ENCODE results near the gene RHBDD1.
"Not testable (repeated sequence)": the region's sequence is repeated elsewhere in the genome, so short reads cannot be mapped to it uniquely, and the experiment has no call there.

RHBDD1 gene

DNA sequence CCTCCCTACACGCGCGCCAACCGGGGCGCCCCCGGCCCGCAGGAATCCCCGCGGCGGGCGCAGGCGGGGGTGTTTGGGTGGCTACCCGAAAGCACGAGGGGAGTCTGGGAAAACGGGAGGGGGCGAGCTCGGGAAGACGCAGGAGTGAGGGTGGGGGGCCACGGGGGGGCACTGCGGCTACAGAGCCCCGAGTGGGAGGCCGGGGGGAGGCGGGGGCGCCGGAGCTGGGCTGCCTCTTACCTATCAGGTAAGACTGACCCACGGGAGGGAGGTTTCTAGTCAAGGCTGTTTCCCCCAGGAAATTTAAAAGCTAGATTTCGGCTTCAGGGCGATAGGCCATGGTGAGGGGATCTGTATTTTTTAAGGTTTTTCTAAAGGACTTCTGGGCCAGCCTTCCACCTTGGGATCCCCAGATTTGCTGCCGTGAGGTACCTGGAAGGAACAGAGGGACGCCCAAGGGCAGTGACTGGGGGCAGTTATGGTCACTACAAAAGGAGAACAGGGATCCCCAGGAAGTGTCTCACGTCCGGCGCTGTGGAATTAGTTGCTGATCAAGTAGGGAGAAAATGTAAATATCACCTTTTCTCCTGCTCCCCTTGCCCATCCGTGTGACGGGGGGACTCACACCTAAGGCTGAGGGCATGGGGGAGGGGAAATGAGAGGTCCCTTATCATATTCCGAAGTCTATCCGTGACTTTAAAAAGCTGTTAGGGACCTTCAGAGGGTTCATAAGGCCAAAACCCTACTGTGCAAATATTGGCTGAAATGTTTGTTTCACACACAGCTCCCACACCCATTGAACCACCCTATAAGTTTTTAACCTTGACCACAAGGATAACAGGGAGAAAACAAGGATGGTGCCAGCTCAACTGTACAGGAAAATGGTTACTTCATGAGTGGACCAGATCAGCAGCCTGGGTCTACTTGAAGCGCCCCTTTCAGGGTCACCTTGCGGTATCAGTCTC is 35.6 kb upstream of the RHBDD1 start:
- DNase-seq (ENCODE audit: low spot score), result no peak

DNA sequence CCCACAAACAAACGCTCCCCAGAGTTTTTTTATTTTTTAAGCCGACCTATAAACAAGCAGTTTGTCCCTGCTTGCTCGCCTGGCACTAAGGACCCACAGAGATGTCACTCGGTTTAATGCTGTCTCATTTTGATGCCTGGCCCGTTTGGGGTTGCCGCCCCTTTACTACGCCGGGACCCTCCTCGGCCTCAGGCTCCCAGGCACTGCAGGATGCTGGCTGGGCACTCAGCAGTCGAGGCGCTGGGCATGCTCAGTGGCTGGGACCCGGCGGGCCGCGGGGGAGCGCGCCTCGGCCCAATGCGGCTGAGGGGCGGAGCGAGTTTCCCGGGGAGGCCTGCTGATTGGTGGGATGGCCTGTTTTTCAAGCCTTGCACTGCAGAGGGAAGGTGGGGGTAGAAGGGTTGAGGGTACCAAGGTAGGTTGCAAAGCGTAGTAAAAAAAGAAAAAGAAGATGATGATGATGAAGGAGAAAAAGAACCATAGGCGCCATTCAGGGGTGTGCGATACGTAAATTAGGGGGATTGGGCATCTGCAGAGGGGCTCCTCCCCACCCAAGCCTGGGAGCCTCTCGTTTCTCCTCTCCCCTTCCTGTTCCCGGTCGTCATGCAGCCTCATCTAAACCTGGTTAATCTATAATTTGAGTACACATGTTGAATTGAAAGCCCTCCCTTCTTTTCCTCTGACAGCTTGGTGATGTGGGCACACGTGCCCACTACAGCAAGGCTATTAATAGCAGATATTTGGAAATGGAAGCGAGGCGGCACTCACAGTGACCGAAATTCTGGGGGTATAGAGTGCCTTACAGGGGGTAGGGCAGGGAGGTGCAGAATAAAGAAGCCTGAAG is 34.7 kb upstream of the RHBDD1 start:
- DNase-seq (ENCODE audit: low spot score), result peak; percentile 88

DNA sequence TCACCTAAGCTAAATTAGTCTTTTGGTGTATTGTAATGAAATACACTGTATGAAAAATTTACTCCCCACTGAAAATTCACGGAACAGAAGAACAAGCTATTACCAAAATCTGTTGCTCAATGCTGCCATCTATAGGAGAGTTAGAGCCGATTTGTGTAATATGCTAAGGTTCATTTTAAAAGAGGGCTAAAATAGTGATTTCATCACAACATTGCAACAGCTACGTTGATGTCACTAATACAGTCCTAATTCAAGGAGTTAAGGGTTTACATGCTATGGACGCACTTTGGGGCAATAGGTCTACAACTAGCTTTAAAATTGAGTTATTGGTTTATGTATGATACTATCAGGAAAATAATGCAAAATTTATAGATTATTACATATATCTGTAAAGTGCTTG is 33.3 kb upstream of the RHBDD1 start:
- peak; percentile 87 for DNase-seq (ENCODE audit: low spot score)

DNA sequence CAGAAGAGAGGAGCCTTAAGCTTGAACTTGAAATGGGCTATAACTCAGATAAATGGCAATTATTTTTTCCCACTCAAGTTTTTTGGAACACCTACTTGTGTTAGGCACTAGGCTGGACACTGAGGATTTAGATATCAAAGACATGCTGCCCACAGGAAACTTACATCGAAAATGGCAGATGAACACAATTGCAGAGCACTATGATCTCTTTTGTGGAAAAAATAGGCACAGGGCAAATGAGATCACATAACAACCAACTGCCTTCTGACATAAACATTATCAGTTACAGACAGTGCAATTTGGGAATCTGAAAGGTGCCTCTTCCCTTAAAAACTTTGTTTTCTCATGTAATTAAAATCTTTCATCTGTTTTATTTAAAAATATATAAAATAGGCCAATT is 32.4 kb upstream of the RHBDD1 start:
- DNase-seq (ENCODE audit: low spot score), result no peak

DNA sequence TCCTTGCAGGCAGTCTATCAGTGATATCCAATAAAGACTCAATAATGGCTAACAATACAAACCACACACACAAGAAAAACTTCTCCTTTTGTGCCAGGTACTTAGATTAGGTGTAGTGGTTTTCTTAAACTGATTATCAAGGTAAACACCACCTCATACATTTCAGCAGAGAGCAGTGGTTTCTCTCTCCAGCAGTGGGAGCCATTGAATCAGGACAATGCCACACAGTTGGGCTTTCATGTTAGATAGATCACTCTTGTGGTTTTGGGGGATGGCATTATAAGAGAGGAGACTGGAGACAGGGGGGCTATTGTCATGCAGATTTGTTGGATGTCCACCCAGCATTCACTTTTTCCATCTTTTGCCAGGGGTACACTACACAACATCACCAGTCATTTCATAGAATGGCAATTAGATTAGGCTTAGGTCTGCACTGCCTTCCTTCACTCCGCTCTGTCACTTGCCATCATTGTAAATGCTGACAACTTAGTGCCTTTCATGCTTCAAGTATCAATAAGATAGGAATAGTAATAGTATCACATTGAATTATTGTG is 22.6 kb upstream of the RHBDD1 start:
- peak; percentile 76 for DNase-seq (ENCODE audit: low spot score)

DNA sequence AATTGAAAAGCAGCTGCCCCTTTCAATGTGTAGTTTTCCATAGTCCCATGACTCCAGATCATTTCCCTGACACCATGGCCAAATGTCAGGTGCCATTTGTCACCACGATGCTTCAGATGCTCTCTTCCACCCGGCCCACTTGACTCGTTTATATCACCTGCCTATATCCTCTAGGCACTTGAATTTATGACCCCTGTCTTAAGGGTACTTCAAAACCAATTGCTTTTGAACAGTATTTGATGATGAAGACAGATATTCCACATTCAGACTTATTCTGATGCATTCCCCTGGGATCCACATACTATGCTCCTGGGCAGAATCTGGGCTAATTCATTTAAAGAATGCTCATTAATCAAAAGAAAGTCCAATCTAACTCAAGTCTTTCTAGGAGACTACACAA is 16.9 kb upstream of the RHBDD1 start:
- DNase-seq (ENCODE audit: low spot score), result no peak

DNA sequence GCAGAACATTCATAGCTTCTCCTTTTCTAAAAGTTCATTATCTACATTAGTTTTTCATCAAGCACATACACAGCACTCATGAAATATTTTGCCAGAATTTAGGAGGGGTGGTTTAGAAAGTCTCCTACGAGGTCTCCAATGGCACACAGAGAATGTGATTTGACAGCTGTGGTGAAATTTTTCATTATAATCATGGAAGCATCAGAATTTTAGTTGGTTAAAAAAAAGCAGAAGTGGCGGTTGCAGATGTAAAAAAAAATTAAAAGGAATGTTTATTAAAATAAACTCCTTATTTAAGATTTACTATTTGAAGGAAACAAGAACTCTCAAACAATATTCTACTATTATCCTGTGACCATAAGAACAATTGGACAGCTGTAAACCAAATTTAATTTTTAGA is 10.8 kb upstream of the RHBDD1 start:
- DNase-seq (ENCODE audit: low spot score), result no peak

DNA sequence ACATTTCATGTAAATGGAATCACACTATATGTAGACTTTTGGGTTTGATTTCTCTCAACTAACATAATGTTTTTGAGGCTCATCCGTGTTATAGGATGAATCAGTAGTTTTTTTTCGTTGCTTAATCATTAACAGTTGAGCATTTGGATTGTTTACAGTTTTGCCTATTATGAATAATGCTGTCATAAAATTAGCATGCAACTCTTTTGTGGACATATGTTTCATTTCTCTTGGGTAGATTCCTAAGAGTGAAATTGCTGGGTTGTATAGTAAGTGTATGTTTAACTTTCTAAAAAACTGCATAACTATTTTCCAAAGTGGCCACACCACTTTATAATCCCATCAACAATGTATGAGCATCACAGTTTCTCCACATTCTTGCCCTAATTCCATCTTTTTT is 7.7 kb upstream of the RHBDD1 start:
- DNase-seq (ENCODE audit: low spot score), result no peak

DNA sequence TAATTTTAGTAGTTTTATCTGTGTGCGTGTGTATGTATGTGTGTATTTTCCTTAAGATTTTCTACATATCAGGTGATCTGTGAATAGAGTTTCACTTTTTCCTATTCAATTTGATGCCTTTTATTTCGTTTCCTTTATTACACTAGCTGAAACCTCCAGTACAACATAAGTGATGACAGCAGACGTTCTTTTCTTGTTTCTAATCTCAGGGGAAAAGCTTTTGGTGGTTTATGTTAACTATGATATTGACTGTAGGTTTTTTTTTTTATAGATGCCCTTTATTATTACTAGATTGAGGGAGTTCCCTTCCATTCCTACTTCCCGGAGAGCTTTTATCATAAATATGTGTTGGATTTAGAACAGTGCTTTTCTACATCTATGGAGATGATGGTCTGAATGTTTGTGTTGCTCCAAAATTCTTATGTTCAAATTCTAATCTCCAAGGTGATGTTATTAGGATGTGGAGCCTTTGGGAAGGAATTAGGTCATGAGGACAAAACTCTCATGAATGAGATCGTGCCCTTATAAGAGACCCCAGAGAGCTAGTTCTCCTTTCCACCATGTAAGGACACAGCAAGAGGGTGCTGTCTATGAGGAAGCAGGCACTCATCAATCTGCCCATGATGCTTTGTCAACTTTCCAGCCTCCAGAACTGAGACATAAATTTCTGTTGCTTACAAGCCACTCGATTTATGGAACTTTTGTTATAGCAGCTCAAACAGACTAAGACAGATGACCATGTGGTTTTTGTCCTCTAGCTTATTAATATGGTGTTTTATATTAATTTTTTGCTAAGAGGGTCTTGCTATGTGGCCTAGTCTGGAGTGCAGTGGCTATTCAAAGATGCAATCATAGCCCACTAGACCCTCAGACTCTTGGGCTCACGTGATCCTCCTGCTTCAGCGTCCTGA is 5.9 kb upstream of the RHBDD1 start:
- DNase-seq (ENCODE audit: low spot score), result no peak

DNA sequence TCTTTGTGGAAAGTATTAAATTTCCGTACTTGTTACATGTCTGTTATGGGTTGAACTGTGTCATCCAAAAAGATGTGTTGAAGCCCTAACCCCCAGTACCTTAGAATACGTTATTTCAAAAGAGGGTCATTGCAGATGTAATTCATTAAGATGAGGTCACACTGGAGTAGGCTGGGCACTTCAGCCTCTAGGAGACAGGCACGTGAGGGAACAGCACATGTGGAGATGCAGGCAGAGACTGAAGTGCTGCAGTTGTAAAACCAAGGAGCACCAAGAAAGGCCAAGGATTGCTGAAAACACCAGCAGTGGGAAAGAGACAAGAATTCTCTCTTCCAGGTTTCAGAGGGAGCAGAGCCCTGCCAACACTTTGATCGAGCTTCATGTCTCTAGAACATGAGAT is 4.6 kb upstream of the RHBDD1 start:
- no peak for DNase-seq (ENCODE audit: low spot score)

DNA sequence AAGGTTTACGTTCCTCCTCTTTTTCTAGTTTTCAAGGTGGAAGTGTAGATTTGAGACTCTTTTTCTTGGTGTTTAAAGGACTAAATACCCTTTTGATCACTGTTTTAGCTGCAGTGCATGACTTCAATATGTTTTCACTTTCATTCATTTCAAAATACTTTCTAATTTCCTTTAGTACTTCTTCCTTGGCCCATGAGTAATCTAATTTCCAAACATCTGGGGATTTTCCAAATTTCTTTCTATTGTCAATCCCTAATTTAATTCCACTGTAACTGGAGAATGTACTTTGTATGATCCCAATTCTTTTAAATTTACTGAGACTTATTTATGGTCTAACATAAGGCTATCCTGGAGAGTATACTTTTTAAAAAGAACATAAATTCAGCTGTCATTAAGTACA is 3.8 kb upstream of the RHBDD1 start:
- no peak for DNase-seq (ENCODE audit: low spot score)

DNA sequence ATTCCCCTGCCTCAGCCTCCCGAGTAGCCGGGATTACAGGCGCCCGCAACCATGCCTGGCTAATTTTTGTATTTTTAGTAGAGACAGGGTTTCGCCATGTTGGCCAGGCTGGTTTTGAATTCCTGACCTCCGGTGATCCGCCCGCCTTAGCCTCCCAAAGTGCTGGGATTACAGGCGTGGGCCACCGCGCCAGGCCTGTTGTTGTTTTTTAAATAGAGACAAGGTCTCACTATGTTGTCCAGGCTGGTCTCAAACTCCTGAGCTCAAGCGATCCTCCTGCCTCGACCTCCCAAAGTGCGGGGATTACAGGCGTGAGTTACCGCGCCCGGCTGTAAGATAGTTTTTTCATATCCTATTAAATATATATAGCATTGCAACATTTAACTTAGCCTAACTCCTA is 974 bp upstream of the RHBDD1 start:
- not testable (repeated sequence) for DNase-seq (ENCODE audit: low spot score)

DNA sequence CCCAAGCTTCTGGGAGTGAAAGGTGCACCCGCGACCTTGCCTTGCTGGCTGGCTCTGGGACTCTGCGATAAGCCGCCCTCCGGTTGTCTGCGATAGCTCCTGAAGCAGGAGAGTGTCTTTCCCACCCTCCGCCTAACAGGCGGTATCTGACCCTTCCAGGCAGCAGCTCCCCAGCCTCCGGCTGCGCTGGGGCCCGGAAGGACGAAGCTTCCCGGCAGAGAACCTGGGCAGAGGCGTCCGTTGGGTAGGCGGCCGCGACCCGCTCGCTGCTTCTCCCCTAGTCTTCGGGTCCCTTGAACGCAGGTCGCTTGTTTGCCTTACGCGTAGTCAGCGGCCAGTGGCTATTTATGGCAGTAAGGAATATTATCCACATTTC is 446 bp upstream of the RHBDD1 start:
- no peak for DNase-seq (ENCODE audit: low spot score)

DNA sequence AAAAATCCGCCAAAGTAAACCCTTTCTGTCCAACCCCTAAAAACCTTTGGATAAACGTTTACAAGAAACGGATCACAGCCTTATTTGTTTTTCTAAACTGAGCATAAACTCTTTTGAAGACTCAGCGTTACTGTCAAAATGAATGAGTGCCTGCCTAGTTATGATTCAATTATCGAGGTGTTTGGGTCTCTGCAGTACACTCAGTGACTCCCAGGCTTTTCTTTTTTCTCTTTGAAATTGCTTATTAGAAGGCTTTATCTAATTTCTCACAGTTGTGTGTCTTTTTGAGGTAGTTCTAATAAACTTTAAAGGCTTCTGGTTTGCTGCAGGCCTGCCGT is 663 bp downstream of the RHBDD1 start:
- no peak for DNase-seq (ENCODE audit: low spot score)

DNA sequence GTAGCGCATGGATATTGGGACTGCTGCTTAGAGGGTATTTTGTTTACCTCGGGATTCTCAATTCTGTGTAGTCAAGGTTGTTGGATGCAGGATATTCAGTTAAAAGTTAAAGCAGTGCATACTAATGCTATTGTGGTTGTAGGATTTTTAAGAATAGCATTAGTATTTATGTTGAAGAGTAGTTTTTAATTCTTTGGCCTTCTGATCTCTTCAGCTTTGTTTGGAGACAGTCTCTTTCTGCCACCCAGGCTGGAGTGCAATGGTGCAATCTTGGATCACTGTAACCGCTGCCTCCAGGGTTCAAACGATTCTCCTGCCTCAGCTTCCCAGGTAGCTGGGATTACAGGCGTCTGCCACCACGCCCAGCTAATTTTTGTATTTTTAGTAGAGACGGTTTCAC is 1.5 kb downstream of the RHBDD1 start:
- DNase-seq (ENCODE audit: low spot score), result no peak

DNA sequence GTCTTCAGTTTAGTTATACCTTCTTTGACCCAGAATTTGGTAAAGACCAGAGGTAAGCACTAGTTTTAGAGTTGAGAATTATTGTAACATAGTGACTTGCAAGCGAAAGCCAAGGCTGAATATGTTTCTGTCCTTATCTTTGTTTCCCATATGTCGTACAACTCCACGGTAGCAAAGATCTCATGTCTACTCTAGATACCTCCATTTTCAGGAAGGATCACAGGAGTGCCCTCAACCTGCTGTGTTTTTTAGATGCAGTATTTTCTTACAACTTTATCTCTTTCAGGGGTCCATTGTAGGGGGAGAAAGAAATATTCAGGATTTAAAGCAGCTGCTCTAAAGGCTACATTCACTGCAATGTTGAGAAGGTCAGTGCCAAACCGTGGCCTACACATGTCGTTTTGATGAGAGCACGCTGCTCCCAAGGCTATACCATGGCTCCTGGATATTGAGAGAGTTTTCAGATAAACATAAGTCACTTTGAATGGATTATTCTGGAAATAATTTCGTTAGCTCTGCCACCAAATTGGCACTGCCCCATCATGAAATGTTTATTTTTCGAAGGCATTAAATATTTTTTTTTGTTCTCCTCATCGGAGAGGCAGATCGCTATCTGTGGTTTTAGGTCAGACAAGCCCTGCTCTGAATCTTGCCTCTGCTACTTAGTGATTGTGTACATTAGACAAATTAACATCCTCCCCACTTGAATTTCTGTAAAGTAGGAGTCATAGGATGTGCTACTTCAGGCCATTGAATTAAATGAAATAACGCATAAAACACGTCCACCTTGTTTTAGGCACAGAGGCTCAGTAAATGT is 2.1 kb downstream of the RHBDD1 start:
- no peak for DNase-seq (ENCODE audit: low spot score)

DNA sequence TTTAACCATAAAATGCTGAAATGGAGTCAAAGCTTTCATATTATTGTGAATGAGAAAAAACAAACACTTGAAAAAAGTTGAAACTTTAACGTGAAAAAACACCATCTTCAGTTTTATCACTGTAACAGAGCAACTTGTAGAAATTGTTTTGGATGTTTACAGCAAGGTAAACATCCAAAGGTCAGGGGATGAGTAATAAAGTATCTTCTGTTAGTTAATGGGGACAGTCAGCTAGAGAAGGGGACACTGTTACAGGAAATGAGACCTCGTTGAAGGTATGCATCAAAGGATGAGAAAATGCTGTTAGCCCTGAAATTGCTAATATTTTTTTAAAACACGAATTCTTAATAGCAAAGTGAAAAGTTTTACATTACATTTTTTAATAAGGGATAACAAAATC is 2.9 kb downstream of the RHBDD1 start:
- DNase-seq (ENCODE audit: low spot score), result no peak

DNA sequence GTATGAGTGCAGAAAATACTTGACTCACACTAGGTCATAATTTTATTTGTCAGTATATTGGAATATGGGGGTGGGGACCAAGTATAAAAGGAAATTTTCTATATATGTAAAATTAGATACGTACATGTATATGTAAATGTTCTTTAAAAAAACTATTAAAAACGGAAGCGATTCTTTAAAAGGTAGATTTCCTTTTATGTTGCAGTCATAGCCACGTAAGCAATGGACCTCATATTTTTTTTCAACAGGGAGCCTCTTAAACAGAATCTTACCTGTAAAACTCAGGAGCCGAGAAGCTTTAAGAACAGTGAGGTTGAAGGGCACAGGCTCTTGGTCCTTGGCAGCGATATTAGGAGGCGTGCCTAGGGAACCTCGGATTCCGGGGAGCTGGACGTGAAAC is 3.3 kb downstream of the RHBDD1 start:
- no peak for DNase-seq (ENCODE audit: low spot score)

DNA sequence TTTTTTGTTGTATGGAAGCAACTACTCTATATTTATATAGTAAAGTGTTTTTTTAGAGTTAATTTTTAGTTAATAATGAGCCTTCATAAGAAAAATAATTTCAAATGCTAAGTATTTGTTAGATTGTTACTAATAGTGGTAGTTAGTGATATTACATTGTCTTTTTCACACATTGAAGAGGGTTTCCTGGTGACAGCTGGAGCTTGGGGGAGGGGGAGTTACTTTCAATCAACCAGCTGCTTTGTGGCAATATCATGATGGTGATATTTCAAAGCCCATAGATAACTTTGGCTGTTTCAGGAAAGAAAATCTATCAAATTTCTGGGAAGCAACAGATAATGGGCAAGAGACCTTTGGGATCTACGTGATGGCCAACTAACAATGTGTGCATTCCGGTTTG is 4.1 kb downstream of the RHBDD1 start:
- DNase-seq (ENCODE audit: low spot score), result no peak

DNA sequence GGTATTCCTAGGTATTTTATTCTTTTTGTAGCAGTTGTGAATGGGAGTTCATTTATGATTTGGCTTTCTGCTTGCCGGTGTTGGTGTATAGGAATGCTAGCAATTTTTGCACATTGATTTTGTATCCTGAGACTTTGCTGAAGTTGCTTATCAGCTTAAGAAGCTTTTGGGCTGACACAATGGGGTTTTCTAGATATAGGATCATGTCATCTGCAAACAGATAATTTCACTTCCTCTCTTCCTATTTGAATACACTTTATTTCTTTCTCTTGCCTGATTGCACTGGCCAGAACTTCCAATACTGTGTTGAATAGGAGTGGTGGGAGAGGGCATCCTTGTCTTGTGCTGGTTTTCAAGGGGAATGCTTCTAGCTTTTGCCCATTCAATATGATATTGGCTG is 7.1 kb downstream of the RHBDD1 start:
- not testable (repeated sequence) for DNase-seq (ENCODE audit: low spot score)

All from pons (tissue), 1 donor.